HG03354 (cell line): ENCODE measurements around the gene ANKRD53.
"Not testable (repeated sequence)": the region's sequence is repeated elsewhere in the genome, so short reads cannot be mapped to it uniquely, and the experiment has no call there.

ENCODE experiments used
- ATAC-seq: cut with Tn5 transposase; IDR thresholded peaks from one replicate; pipeline ENCODE4 v1.9.1; 2021; ENCODE audit warnings: mild to moderate bottlenecking; ENCODE audit not compliant: unreplicated experiment, poor library complexity, severe bottlenecking

ANKRD53 gene

GRCh38 chr2:71003396-71003795 is 25.0 kb downstream of the ANKRD53 start:
- no peak for ATAC-seq

GRCh38 chr2:71003966-71004755 is 25.7 kb downstream of the ANKRD53 start:
- no peak for ATAC-seq

GRCh38 chr2:71004857-71005256 is 26.4 kb downstream of the ANKRD53 start:
- ATAC-seq, result no peak

- ATAC-seq, result no peak
Measured at GRCh38 chr2:71005271-71006202, 27.1 kb downstream of the ANKRD53 start.

- ATAC-seq, result no peak
Measured at GRCh38 chr2:71006323-71006722, 27.9 kb downstream of the ANKRD53 start.

GRCh38 chr2:71006955-71007799 is 28.7 kb downstream of the ANKRD53 start:
- ATAC-seq, result no peak

GRCh38 chr2:71008342-71008741 is 29.9 kb downstream of the ANKRD53 start:
- ATAC-seq, result no peak

GRCh38 chr2:71011786-71012185 is 33.4 kb downstream of the ANKRD53 start:
- not testable (repeated sequence) for ATAC-seq

- no peak for ATAC-seq
Measured at GRCh38 chr2:71018625-71019024, 40.2 kb downstream of the ANKRD53 start.

- ATAC-seq, result not testable (repeated sequence)
Measured at GRCh38 chr2:71019989-71020388, 41.6 kb downstream of the ANKRD53 start.

GRCh38 chr2:71021394-71021793 is 43.0 kb downstream of the ANKRD53 start:
- ATAC-seq, result not testable (repeated sequence)

- not testable (repeated sequence) for ATAC-seq
Measured at GRCh38 chr2:71023553-71024243, 45.3 kb downstream of the ANKRD53 start.
